Type B pancreatic cell (in vitro differentiated cells): ENCODE results near the gene TRAF3IP1. TPM values are rescaled to one million over a fixed set of nuclear protein-coding genes. Genes with fewer than 3 reads are reported as not detected.

Experiments
- DNase-seq: peaks from one replicate; pipeline ENCODE4 v3.0.0; 2021; ENCODE audit warnings: mixed read lengths; ENCODE audit not compliant: unreplicated experiment; ENCODE audit errors: extremely low spot score
- H3K27ac Mint-ChIP-seq: 2 replicates; pipeline ENCODE4 v1.8.0; 2021; ENCODE audit warnings: mild to moderate bottlenecking, mixed read lengths
- H3K27me3 Mint-ChIP-seq: 2 replicates; pipeline ENCODE4 v1.8.0; 2021; ENCODE audit warnings: mixed read lengths
- H3K36me3 Mint-ChIP-seq: 2 replicates; pipeline ENCODE4 v1.8.0; 2021; ENCODE audit warnings: mixed read lengths
- H3K4me1 Mint-ChIP-seq: one replicate; pipeline ENCODE4 v1.8.0; 2021; ENCODE audit warnings: mixed read lengths; ENCODE audit not compliant: unreplicated experiment
- H3K4me3 Mint-ChIP-seq: 2 replicates; pipeline ENCODE4 v1.8.0; 2021; ENCODE audit warnings: mild to moderate bottlenecking, mixed read lengths
- H3K9me3 Mint-ChIP-seq: 2 replicates; pipeline ENCODE4 v1.8.0; 2021; ENCODE audit warnings: mixed read lengths
- total RNA-seq: library from RNA; stranded (reverse); gene quantifications from 2 replicates; pipeline ENCODE4 v1.2.1, GENCODE V29; 2021; ENCODE audit warnings: low replicate concordance
- TF ChIP-seq, protein P1 (sequence below): fragments of 200-600 bp; sonication (generic); conservative IDR thresholded peaks from 2 replicates; pipeline ENCODE4 v1.5.0; 2021; ENCODE audit warnings: antibody characterized with exemption, mild to moderate bottlenecking

TRAF3IP1 gene
- total RNA-seq, 1 donor from 2014 or later, result 20.9 TPM

DNA sequence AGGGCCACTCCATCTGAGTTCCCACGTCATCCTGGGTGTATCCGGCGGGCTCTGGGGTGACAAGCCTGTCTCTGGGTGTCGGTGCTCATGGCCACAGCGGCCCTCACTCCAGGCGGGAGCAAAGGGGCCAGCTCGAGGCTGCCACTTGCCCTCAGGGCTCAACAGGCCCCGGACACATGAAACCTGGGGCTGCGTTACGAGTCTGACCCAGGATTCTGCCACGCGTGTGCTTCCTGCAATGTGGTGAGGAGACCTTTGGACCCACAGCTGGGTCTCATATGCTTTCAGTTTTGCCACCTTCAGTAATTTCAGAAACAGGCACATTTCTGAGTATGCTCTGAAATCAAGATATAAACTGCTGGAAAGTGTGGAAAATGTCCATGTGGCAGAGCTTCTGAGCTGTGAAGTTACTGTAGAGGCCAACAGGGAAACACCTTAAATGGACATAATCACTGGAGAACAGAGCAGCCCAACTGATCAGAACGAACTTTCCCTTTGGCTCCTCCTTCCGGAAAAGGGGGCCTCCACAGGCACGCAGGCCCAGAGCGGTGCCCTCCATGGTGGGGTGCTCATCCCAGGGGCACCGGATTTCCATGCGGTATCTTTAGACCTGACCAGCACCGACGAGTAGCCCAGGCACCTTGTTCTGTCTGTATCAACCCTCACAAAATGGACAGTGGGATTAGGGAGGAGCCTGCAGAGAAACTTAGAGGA lies 46.0 kb upstream of the TRAF3IP1 start:
- no peak for DNase-seq
- Mint-ChIP-seq H3K36me3 (peaks cover 20% of the 10 kb centered on the region), H3K27me3 (no peaks in the 10 kb centered on the region), H3K4me1 (peaks cover 21% of the 10 kb centered on the region), H3K9me3 (no peaks in the 10 kb centered on the region), H3K27ac (peak overlapping the region; percentile 59), H3K4me3 (no peak overlapping the region)
- TF ChIP-seq, protein P1, sequence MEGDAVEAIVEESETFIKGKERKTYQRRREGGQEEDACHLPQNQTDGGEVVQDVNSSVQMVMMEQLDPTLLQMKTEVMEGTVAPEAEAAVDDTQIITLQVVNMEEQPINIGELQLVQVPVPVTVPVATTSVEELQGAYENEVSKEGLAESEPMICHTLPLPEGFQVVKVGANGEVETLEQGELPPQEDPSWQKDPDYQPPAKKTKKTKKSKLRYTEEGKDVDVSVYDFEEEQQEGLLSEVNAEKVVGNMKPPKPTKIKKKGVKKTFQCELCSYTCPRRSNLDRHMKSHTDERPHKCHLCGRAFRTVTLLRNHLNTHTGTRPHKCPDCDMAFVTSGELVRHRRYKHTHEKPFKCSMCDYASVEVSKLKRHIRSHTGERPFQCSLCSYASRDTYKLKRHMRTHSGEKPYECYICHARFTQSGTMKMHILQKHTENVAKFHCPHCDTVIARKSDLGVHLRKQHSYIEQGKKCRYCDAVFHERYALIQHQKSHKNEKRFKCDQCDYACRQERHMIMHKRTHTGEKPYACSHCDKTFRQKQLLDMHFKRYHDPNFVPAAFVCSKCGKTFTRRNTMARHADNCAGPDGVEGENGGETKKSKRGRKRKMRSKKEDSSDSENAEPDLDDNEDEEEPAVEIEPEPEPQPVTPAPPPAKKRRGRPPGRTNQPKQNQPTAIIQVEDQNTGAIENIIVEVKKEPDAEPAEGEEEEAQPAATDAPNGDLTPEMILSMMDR, result no peak

DNA sequence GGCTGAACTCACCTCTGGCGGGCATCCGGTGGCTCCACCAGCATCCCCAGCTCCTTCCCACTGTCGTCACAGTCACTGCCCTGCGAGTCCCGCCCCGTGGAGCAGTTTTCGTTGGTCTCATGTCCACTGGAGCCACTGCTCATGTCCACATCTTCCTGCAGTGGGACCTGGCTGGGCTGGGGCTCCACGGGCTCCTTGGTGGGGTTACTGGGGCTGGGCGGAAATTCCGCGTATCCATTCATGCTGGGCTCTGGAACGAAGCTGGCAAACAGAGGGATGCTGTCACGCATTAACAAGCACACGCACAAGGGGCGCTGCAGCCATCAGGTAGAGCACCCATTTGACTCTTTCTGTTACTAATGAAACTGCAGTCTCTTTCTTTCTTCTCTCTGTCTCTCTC lies 42.6 kb upstream of the TRAF3IP1 start:
- TF ChIP-seq, protein P1, result peak; percentile 48
- H3K27ac Mint-ChIP-seq, result no peak overlapping the region
- no peak for DNase-seq
- no peaks in the 10 kb centered on the region for H3K9me3 Mint-ChIP-seq
- H3K4me3 Mint-ChIP-seq, result no peak overlapping the region
- H3K36me3 Mint-ChIP-seq, result peaks cover 19% of the 10 kb centered on the region
- no peaks in the 10 kb centered on the region for H3K27me3 Mint-ChIP-seq
- H3K4me1 Mint-ChIP-seq, result peaks cover 21% of the 10 kb centered on the region

GRCh38 chr2:238278626-238279323 lies 41.5 kb upstream of the TRAF3IP1 start:
- TF ChIP-seq, protein P1, result no peak
- Mint-ChIP-seq H3K4me1 (peaks cover 26% of the 10 kb centered on the region), H3K27me3 (no peaks in the 10 kb centered on the region), H3K9me3 (no peaks in the 10 kb centered on the region), H3K27ac (peak overlapping the region; percentile 70), H3K36me3 (peaks cover 14% of the 10 kb centered on the region), H3K4me3 (no peak overlapping the region)
- DNase-seq, result no peak

DNA sequence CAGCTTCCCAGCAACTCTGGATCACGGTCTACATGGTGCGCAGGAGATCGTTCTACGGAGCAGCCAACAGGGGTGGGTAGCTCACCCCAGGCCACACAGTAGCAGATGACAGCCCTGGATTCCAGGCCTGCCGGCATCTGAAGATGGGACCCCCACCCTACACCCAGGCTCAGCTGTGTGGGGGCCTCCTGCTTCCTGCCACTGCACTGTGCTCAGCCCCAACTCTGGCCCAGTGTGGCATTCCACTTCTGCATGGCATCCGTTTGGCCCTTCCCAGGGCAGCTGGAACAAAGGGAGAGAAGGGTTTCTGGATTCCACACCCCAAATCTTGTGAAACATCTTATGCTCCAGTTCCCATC lies 41.0 kb upstream of the TRAF3IP1 start:
- peaks cover 14% of the 10 kb centered on the region for H3K36me3 Mint-ChIP-seq
- TF ChIP-seq, protein P1, result no peak
- DNase-seq, result no peak
- no peaks in the 10 kb centered on the region for H3K27me3 Mint-ChIP-seq
- no peak overlapping the region for H3K4me3 Mint-ChIP-seq
- no peak overlapping the region for H3K27ac Mint-ChIP-seq
- peaks cover 26% of the 10 kb centered on the region for H3K4me1 Mint-ChIP-seq
- no peaks in the 10 kb centered on the region for H3K9me3 Mint-ChIP-seq

DNA sequence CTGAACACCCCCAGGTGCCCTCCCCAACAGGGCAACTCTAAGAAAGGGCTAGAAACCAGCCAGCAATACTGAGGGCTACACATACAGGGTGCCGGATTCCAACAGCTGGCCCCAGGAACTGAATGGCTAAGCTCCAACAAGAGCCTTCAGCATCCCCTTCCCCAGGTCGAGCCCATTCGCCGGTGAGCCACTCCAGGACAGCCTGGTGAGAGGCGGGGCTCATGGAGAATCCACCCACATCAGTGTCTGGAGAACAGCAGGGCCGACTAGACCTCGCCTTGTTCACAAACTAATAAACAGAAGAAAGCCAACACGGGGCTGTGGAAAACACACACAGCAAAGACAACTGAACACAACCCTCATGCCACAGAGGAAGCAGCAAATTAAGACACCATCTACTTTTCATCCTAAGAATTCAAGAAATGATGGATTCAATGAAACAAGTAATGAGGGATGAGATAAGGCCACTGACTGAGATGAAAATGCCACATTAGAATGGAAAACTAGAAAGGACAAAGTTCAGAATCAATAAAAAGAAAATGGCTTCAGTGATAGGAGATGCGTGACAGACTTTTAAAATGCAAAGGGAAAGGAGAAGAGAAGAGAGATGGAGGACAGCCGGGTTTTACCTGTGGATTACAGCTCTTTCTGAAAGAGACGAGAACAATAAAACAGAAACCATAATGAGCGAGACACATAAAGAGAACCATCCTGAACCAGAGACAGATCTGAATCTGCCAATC lies 40.1 kb upstream of the TRAF3IP1 start:
- TF ChIP-seq, protein P1, result no peak
- Mint-ChIP-seq H3K9me3 (no peaks in the 10 kb centered on the region), H3K4me3 (peak overlapping the region; percentile 9), H3K27me3 (no peaks in the 10 kb centered on the region), H3K4me1 (peaks cover 35% of the 10 kb centered on the region), H3K36me3 (peaks cover 14% of the 10 kb centered on the region), H3K27ac (peak overlapping the region; percentile 6)
- DNase-seq, result no peak
